GM21367 (cell line): ENCODE data around the gene DAG1.

Experiments
- ATAC-seq: cut with Tn5 transposase; IDR thresholded peaks from one replicate; pipeline ENCODE4 v1.9.1; 2021; ENCODE audit not compliant: unreplicated experiment

Gene DAG1

DNA sequence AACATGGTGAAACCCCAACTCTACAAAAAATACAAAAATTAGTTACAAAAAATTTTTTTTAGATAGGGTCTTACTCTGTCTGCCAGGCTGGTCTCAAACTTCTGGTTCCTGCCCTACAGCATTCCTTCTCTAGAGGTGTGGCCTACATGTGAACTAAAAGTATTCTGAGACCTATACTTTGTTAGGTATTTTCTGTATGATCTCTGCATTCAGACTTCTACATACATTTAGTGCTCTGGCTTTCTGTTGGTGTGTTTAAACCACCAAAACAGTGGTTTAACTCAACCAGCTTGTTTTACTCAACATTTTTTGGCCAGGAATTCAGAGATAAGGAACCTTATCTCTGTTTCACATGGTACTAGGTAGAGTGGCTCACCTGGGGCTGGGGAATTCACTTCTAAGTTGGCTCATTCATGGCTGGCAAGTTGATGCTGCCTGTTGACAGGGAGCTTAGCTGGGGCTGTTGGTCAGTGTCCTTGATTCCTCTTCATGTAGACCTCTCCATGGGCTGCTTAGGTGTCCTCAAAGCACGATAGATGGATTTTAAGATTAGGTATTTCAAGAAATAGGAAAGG is 42.8 kb downstream of the DAG1 start:
- ATAC-seq, result no peak

DNA sequence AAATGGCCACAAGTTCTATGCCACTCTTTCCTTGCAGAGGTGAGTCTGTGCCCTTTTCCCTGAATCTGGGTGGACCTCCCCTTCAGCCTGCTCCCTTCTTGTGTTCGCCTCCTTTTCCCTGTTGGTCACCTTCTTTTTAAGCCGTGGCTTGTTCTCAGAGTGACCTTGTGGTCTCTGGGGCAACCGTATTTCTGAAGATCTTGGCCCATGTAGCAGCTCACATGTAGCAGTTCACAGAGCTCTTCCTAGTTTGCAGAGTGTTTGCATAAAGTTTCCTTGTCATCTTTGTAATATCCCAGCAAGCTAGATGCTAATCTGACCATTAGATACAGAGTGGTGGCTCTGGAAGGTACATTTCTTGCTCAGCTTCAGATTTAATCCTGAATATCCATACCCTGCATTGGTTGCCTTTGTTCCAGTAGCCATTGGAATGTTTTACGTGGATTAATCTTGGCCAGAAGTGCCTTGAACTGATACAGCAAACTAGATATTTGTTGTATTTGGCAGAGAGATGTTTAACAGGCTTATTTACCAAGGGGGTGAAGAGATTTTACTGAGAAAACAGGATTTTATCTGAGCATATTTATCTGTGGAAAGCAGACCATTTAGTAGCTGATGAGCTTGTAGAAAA is 43.5 kb downstream of the DAG1 start:
- ATAC-seq, result no peak

DNA sequence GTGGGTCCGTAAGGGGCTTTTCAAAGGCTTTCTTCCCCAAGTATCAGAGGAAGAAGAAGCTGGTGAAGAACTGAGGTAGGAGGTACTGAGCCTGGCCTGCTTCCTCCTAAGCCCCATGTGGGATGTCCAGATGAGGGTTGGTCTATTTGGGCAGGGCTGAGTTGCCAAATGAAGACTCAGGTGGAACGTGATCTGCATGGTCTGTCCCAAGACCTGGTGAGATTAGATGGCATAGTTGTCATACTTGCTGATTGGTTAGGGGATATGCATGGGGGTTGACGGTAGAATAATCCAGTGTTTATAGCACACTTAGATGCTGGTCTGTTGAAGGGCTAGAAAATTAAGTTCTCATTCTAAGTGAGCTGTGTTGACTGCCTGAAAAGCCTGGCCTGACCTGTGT is 47.9 kb downstream of the DAG1 start:
- ATAC-seq, result no peak

DNA sequence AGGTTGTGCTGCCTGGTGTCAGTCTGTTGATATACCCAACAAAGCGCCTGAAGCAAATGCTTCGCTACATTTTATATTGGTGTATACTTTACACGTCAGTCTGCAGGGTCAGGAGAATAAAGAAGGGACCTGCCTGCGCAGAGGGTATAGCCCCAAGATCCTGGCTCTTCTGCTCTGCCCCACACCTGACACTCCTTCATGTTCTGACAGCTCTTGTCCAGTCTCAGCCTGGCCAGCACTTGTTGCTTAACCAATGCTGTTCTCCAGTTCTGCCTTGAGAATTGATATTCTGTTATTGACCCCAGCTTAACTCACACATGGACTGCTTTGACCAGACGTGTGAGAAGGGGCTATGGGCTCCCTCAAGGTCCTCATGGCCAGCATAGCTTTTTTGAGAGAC is 48.4 kb downstream of the DAG1 start:
- ATAC-seq, result no peak

DNA sequence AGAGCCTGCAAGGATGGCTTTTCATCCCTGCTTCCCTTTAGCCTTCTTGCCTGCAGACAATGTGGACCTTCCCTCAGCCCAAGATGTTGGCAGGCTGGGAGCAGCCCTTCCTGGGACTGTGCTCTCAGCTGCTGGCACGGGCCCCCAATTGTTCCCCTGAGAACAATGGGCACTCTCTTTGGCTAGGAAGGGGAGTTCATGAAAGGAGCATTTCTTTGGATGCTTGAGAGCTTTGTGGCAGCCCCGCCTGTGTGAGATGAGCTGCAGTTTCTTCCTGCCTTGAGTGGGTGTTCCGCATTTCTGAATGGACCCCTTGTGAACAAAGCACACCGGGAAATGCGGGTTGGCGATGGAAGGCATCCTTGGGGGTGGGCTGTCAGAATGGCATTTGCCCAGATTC is 49.2 kb downstream of the DAG1 start:
- ATAC-seq, result no peak

DNA sequence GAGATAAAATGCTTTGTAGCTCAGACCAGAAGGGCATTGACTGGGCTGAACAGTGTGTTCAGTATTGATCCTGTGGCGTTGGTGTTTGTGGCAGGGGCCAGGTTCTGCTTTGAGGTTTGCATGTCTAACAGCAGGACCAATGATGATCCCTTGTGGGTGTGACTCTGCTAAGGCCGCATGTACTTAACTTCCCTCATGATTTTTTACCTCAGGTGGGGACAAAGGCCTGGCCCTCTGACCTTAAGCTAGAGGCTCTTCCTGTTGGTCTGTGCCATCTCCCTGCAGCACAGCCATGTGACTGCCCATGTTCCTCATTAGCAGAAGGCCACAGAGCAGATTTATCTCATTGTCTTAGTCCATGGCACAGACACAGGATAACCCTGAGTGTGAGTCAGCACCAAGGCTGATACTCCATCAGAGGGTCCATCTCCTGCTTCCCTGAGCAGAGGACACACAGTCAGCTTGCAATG is 49.9 kb downstream of the DAG1 start:
- no peak for ATAC-seq

DNA sequence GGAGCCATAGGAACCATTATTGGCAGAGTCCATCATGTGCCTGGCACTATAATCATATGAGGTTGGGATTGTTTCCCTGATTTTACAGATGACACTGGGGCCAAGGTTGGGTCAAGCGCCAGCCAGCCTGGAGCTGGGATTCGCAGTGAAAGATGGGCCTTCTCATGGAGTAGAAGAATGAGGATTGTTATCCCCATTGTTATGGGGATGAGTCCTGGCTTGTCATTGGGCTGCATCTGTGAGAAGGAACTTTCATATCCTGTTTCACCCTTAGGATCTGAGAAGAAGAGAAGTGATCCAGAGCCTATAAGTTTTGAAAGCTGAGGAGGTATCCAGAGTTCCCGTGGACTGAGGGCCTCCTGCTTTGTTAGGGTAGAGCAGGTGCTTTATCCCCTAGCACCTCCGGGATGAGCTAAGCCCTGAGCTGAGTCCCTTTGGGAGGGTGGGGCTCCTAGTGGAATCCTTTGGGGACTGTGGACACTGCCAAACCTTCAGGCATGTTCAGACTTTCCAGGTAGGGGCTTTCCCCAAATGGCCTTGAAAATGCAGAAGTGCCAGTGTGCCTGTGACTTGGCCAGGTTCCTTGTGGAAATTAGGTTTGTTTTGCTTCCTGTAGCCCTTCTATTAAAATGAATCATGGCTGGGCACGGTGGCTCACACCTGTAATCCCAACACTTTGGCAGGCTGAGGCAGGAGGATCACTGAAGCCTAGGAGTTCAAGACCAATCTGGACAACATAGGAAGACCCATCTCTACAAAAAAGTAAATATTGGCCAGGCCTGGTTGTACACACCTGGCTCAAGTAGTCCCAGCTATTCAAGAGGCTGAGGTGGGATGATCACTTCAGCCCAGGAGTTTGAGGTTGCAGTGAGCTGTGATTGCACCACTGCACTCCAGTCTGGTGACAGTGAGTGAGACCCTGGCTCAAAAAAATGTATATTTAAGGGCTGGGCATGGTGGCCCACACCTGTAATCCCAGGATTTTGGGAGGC is 54.0 kb downstream of the DAG1 start:
- ATAC-seq, result no peak

DNA sequence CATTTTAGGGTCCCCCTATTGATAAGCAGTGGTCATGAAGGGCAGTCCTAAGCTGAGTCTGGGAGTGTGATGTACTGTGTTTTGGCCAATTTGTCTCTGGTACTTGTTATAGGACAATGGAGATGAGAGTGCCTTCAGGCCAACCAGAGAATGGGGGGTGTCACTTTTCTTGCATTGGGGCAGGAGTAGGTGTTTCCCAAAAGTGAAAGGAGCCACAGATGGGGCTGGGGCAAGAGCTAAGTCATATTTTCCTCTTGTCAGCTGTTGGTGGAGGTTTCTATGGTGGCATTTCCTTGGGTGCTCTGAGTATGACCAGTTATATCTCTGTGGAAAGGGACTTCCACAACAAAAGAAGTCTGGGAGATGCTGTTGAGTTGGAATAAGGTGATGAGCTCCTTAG is 59.5 kb downstream of the DAG1 start:
- no peak for ATAC-seq

DNA sequence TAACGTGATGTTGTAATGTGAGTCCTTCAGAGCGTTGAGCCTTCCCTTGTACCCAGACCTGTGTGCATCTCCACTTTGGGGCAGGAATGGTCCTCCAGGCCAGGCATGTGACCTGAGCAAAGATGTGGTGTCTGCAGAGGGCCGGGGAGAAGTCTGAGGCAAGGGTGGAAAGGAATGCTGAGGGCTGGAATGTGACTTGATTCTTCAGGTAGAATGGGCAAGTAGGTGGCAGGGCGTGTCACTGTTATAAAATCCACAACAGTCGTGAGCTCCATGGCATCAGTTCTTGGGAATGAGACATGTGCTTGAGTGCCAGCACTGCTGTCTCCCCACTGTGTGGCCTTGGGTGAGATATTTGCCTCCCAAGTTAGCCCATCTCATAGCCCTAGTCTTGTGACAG is 60.2 kb downstream of the DAG1 start:
- ATAC-seq, result no peak

DNA sequence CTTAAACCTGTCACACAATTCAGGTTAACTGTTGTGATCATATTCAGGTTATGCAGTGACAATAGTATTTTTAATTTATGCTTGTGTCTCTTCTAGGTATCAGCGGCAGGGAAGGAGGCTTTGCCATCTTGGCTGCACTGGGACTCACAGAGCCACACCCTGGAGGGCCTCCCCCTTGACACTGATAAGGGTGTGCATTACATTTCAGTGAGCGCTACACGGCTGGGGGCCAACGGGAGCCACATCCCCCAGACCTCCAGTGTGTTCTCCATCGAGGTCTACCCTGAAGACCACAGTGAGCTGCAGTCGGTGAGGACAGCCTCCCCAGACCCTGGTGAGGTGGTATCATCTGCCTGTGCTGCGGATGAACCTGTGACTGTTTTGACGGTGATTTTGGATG is 60.6 kb downstream of the DAG1 start:
- no peak for ATAC-seq

DNA sequence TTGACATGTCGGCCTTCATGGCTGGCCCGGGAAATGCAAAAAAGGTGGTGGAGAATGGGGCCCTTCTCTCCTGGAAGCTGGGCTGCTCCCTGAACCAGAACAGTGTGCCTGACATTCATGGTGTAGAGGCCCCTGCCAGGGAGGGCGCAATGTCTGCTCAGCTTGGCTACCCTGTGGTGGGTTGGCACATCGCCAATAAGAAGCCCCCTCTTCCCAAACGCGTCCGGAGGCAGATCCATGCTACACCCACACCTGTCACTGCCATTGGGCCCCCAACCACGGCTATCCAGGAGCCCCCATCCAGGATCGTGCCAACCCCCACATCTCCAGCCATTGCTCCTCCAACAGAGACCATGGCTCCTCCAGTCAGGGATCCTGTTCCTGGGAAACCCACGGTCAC is 61.2 kb downstream of the DAG1 start:
- no peak for ATAC-seq

DNA sequence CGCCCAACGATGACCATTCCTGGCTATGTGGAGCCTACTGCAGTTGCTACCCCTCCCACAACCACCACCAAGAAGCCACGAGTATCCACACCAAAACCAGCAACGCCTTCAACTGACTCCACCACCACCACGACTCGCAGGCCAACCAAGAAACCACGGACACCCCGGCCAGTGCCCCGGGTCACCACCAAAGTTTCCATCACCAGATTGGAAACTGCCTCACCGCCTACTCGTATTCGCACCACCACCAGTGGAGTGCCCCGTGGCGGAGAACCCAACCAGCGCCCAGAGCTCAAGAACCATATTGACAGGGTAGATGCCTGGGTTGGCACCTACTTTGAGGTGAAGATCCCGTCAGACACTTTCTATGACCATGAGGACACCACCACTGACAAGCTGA is 61.6 kb downstream of the DAG1 start:
- ATAC-seq, result no peak

DNA sequence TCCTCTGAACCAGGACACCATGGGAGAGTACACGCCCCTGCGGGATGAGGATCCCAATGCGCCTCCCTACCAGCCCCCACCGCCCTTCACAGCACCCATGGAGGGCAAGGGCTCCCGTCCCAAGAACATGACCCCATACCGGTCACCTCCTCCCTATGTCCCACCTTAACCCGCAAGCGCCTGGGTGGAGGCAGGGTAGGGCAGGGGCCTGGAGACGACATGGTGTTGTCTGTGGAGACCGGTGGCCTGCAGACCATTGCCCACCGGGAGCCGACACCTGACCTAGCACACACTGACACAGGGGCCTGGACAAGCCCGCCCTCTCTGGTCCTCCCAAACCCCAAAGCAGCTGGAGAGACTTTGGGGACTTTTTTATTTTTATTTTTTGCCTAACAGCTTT is 63.0 kb downstream of the DAG1 start:
- no peak for ATAC-seq

DNA sequence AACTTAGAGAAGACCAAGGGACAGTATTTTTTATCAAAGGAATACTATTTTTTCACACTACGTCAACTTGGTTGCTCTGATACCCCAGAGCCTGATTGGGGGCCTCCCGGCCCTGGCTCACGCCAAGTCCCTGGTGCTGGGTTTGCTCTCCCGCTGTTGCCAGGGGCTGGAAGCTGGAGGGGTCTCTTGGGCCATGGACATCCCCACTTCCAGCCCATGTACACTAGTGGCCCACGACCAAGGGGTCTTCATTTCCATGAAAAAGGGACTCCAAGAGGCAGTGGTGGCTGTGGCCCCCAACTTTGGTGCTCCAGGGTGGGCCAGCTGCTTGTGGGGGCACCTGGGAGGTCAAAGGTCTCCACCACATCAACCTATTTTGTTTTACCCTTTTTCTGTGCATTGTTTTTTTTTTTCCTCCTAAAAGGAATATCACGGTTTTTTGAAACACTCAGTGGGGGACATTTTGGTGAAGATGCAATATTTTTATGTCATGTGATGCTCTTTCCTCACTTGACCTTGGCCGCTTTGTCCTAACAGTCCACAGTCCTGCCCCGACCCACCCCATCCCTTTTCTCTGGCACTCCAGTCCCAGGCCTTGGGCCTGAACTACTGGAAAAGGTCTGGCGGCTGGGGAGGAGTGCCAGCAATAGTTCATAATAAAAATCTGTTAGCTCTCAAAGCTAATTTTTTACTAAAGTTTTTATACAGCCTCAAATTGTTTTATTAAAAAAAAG is 63.9 kb downstream of the DAG1 start:
- ATAC-seq, result no peak

DNA sequence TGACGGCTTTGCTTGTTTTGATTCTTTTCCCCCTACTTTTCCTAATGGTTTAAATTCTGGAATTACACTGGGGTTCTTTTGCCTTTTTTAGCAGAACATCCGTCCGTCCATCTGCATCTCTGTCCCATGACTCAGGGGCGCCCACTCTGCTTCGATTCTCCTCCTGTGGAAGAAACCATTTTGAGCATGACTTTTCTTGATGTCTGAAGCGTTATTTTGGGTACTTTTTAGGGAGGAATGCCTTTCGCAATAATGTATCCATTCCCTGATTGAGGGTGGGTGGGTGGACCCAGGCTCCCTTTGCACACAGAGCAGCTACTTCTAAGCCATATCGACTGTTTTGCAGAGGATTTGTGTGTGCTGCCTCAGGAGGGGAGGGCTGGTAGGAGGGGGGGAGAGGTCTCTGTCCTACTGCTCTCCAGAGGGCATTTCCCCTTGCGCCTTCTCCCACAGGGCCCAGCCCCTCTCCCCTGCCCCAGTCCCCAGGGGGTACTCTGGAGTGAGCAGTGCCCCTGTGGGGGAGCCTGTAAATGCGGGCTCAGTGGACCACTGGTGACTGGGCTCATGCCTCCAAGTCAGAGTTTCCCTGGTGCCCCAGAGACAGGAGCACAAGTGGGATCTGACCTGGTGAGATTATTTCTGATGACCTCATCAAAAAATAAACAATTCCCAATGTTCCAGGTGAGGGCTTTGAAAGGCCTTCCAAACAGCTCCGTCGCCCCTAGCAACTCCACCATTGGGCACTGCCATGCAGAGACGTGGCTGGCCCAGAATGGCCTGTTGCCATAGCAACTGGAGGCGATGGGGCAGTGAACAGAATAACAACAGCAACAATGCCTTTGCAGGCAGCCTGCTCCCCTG is 64.7 kb downstream of the DAG1 start:
- no peak for ATAC-seq

DNA sequence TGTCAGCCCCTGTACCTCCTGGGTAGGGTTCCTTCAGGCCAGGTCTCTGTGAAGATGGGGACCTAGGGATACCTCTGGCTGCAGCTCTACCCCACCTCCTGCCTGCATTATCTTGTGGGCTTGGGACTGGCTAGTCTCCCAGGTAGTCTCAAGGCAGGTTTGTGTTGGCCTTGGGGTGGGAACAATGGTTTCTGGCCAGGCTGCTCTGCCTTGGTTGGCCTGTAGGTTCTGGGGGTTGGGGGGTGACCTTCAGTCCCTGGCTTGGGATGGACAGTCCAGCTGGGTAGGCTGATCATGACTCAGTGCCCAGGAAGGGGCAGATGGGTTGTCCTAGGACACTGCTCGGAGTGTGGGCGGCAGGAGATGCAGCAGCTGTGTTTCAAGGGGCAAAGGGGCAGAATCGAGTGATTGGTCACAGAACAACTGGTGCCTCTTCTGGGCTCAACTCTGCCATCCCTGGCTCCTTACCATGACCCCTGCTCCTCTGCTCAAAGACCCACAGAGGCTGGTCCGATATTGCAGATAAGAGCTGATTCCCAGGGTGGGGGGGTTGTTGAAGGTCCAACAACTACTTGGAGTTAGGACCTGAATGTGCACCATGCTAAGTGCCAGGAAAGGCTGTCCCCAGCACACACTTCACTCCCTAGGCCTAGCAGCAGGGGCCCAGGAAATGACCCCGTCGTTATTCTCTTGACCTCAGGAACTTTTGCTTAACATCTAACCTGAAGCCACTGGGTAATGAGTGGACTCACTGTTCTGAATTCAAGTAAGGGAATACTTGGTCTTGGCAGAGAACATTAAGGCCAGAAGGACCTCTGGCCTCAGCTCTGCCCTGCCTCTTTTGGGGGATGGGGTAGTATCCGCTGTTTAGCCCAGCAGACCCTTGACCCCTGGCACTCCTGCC is 66.2 kb downstream of the DAG1 start:
- ATAC-seq, result no peak

DNA sequence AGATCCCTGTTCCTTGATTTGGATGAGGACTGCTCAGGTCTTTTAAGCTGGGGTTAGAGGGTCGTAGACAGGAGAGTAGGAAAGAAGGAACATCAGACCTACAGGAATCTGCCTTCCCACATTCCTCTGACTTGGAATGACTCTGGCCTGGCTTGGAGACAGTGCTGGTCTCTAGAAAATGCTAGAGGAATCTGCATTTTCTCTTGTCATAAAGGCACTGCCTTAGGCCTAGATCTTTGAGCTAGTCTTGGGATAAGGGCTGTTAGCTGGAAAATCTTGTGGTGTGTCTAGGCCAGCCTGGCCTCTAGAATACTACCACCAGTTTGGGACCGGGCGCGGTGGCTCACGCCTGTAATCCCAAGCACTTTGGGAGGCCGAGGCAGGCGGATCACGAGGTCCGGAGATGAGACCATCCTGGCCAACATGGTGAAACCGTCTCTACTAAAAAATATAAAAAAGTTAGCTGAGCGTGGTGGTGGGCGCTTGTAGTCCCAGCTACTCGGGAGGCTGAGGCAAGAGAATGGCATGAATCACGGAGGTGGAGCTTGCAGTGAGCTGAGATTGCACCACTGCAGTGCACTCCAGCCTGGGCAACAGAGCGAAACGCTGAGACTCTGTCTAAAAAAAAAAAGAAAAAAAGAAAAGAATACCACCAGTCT is 66.9 kb downstream of the DAG1 start:
- ATAC-seq, result no peak

DNA sequence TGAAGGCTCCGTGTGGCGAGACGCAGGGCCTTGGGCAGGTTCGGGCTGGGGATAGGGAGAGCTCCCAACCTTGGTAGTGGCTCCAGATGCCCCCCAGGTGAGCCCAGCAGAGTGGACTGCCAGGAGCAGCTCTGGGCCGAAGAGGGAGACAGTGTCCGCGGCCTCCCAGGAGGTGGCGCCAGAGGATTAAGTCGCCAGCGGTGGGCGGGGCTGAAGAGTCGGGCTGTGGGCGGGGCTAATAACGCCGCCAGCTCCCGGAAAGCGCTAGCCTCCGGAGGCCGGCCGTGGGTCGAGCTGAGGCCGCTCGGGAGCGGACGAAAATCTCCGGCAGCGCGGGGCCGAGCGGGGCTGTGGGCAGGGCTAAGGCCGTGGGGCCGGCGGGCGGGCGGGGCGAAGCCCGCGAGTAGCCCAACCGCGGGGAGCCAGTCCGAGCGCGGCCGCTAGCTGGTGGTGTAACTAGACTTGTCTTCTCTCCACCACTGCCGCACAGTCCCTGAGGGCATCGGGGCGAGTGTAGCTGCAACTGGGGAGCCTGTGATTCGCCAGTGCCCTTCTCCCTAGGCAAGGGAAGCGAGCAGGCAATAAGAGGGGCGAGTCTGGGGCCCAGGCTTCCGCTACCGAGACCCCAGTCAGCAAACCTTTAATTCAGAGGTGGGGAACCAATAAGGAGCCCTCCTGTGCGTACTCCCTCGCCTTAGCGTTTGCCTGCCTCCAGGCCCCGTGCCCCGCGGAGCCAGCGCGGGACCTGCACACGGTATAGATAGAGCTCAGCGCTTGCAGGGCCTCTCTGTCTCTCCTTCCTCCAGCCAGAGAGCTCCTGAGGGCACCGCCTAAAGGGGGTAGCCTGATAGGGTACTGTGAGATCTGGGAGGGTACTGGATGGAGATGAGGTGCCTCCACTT is 69.8 kb downstream of the DAG1 start:
- ATAC-seq, result peak; percentile 88
